HG03378 (cell line): Measurements from ENCODE around the gene CNNM2.

Experiments used
- ATAC-seq: cut with Tn5 transposase; IDR thresholded peaks from one replicate; pipeline ENCODE4 v1.9.1; 2021; ENCODE audit warnings: mild to moderate bottlenecking, moderate library complexity; ENCODE audit not compliant: unreplicated experiment

The CNNM2 gene

DNA sequence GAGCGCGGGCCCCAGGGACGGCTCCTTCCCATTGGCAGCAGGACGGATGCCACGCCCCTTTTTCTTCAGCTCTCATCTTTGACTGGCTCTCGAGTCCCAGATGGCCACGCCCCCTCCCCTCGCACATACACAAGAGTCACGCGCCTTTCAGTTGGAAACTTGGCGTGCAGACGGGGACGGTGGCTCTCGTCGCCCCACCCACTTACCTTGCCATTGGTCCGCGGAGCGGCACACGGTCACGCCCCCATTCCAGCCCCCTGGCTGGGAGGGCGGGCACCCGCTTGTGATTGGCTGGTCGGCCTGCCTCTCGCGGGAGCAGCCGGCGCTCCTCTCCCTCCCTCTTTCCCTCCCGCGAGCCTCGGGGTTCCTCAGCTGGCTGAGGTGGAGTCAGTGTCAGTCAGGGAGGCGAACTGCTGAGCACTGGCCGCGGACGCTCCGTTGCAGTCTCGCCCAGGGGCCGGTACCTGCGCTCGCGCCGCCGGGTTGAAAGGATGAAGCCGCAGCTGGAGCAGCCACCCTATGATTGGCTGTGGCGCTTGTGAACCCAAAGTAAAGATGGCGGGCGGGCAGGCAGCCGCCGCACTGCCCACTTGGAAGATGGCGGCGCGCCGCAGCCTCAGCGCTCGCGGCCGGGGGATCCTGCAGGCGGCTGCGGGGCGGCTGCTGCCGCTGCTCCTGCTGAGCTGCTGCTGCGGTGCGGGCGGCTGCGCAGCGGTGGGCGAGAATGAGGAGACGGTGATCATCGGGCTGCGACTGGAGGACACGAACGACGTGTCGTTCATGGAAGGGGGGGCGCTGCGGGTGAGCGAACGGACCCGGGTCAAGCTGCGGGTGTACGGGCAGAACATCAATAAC is at the start of gene CNNM2:
TSS of gene CNNM2 (plus strand) at position 333 of the 855 bp plus-strand sequence. CDS start at position 520, 187 bp downstream.
- ATAC-seq = peak; percentile 80

DNA sequence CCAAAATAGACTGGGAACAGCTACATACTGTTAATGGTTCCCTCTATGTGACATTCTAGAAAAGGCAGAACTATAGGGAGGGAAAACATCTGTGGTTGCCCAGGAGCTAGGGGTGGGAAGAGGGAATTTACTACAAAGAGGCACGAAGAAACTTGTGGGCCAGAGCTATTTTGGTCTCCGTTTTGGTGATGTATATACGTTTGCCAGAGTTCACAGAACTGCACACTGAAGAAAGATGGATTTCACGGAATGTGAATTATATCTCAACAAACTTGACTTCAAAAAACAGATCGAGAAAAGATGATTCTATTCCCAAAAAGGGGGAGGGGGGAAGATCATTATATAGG is 49.2 kb upstream of the CNNM2 start:
- no peak for ATAC-seq

GRCh38 chr10:102869258-102870198 is 48.6 kb upstream of the CNNM2 start, which contains the start of gene AS3MT:
Gene AS3MT, plus strand, starts transcription at chr10:102869470. Its CDS starts 123 bp downstream, at chr10:102869593.
- no peak for ATAC-seq

DNA sequence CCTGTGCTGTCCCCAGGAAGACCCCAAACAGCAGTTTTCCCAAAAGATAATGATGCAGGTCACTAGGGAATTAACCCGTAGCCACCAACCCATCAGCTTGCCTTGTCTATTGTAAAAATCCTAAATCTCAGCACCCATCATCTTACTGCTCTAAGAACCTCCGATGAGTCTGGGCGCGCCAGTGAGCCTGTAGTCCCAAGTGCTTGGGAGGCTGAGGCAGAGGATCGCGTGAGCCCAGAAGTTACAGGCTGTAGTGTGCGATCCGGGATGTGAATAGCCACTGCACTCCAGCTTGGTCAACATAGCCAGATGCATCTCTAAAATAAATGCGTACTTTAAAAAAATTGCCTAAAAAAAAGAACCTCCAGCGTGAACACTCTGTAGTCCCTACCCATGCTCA is 47.9 kb upstream of the CNNM2 start:
- no peak for ATAC-seq

- ATAC-seq = no peak
These were observed 45.9 kb upstream of the CNNM2 start for GRCh38 chr10:102872163-102872562.

DNA sequence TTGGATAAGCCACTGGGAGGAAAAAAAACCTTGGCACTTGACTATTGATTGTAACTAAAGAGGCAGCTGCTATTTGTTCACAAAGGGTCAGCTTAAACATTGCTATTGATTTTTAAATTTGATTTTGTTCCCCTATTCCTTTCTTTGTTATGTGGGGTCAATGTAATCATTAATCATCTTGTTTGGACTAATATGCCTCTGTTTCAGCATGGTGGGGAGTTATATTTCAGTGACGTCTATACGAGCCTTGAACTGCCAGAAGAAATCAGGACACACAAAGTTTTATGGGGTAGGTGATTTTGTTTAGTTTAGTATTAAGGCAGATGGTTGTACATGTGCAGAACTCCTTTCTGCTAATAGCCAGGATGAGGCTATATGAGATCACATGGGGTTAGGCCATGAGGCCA is 41.3 kb upstream of the CNNM2 start:
- ATAC-seq = no peak

GRCh38 chr10:102878629-102879028 is 39.5 kb upstream of the CNNM2 start:
- ATAC-seq = no peak

GRCh38 chr10:102880256-102880655 is 37.8 kb upstream of the CNNM2 start:
- ATAC-seq = no peak

DNA sequence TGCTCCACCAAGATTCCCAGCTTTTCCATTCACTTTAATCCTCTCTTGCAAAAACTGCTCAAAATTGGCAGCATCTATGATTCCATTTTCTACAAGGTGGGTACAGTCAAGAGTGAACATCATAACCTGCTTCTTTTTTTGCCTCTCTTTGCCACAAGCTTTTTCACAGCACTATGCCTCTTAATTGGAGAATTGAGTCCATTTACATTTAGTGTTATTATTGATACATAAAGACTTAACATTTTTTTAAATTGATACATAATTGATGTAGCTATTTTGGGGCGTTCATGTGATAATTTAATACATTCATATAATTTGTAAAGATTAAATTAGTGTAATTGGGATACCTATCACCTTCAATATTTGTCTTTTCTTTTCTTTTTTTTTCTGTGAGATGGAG is 30.0 kb upstream of the CNNM2 start:
- ATAC-seq = no peak

DNA sequence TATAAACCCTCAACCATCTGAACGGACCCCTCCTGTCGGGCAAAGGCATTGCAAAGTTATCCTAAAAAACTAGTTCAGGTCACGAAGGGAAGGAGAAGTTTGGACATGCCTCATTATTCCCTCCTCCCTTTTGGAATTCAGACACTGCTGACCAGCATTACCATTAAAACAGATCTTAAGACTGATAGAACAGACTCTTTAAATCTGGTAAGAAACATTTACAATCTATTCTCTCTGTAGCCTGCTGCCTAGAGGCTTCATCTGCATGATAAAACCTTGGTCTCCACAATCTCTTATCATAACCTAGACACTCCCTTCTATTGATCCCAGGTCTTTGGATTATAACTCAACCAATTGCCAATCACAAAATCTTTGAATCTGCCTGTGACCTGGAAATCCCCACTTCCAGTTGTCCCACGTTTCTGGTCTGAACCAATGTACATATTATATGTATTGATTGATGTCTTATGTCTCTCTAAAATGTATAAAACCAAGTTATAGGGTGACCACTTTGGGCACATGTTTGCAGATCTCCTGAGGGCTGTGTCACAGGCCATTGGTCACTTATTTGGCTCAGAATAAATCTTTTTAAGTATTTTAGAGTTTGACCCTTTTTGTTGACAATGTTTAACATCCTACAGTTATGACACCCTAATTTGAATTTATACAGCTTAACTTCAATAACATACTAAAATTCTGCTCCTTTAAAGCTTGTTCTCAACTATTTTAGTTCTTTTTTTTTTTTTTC is 23.5 kb upstream of the CNNM2 start:
- ATAC-seq = no peak

GRCh38 chr10:102900006-102900405 is 18.1 kb upstream of the CNNM2 start:
- ATAC-seq = no peak

GRCh38 chr10:102904346-102904745 is 13.7 kb upstream of the CNNM2 start:
- no peak for ATAC-seq

DNA sequence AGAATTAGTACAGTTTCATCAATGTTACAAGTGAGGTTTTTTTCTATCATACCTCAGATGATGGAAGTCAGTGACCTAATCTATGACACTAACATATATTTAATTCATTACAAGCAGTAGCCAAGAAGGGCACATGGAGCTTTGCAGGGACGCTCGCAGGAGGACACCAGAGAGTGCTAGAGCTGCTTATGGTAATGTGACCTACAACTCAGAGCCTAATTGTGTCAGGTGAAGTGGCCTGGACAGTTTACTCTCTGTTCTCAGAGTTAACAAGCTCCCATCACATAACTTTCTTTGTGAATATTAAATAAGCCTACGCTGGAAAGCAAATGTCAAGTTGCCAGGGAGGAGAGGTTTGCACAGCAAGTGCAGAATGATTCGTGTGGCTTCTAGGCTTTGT is 11.6 kb upstream of the CNNM2 start:
- no peak for ATAC-seq

DNA sequence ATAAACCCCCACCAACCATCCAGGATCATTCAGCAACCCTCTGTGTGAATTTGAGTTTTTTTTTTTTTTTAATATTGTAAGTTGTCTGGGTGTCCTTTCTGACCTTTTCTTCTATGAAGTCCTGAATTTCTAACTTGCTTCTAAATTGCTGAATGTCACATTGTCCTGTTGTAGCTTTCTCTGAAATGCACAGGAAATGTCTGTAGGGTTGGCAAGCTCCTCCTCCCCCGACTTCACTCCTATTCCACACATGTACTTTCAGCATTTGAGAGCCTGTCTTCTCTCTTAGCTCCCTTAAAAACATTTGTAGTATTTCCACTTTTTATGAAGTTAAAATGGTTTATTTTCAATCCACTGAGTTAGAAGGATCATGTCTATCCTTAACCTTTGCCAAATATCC is 3.3 kb upstream of the CNNM2 start:
- ATAC-seq = no peak

DNA sequence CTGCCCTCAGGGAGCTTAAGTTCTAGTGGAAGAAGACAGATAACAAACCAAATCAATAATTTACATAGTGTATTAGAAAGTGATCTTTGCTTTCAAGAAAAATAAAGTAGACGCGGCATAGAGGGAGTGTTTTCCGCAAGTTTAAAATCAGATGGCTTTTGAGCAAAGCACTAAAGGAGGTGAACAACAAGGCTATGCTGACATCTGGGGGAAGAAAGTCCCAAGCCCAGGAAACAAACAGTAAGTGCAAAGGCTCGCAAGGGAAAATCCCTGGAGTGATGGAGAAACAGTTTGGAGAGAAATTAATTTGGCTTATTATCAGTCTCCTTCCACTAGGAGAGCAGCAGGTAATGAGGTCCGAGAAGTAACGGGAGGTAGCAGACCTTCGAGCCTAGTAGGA is 1.9 kb upstream of the CNNM2 start:
- ATAC-seq = no peak

DNA sequence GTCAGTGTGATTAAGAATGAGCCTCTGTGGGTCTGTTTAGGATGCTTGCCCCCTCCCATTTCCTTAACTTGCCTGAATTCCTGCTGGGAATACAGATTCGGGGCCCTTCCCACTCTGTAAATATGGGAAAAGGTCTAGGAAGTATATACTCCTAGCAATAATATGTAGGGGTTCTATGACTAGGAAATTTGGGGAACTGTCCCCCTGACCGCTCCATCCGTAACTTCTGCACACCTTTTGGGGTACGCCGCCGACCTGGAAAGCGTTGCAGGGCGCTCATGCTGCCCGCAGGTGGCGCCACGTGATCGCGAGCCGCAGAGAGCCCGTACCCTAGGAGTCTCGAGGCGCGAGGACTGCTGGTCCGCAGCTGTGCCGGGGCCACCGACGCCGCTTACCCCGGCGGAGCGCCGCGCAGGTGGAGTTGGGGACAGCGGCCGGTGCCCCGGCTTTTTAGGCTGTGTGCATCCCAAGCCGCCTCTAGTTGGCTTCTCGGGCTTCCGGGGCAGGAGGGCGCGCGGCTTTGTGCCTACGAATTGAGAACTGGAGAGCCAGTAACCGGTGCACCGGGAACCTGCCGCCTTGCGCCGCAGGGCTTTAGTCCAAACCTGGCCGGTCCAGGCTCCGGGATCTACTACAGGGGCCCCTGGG is 656 bp upstream of the CNNM2 start:
- ATAC-seq = peak; percentile 31

- ATAC-seq = no peak
These were observed 737 bp downstream of the CNNM2 start for GRCh38 chr10:102918817-102919245.

- no peak for ATAC-seq
These were observed 1.3 kb downstream of the CNNM2 start for GRCh38 chr10:102919246-102919959.

DNA sequence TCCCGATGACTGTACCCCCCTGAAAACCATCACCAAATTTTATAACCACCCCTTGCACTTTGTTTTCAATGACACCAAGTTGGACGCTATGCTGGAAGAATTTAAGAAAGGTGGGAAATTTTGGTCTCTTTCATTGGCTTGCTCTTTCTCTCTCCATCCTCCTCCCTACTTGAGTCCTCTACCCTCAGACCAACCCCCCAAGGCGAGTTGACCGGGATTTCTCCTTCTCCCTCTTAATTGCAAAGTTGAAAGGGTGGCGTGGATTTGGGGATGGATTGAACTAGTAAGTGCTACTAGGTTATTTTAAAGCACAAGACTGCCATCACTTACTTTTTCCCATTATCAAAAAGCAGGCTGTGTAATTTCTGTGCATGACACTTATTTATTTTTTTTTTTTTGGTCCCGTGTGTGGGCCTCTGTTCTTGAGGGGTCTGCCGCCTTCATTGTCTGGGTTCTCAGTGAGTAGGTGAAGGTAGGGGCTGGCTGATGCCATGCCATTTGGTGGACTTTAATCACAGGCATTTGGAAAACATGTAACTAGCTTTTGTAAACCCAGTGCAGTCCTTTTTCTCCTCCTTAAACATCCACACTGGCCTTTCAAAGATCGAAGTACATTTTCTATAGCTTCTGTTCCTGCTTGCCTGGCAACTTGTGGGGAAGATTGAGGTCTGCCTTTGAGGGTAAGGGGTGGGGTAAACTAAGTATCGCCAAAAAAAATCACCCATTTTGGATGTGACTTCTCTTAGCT is 2.1 kb downstream of the CNNM2 start:
- no peak for ATAC-seq
